Panc1 (cell line): ENCODE results near the gene WDR47.

Experiments used
- CTCF ChIP-seq: fragments of 450-650 bp; IDR thresholded peaks from 2 replicates; pipeline ENCODE4 v1.5.1; 2017; ENCODE audit warnings: mild to moderate bottlenecking
- POLR2AphosphoS5 ChIP-seq: IDR thresholded peaks from 2 replicates; pipeline ENCODE4 v1.6.1; 2012; ENCODE audit warnings: mild to moderate bottlenecking, low read depth, low read length, moderate library complexity
- REST ChIP-seq, 2 experiments: IDR thresholded peaks; 2 replicates each; pipeline ENCODE4 v1.6.1; 2011 to 2012; ENCODE audit warnings: low read depth in 2 of 2, control low read depth in 1 of 2, low read length in 1 of 2, mild to moderate bottlenecking in 1 of 2, moderate library complexity in 1 of 2; ENCODE audit not compliant: insufficient read depth in 1 of 2
- TCF7L2 ChIP-seq: IDR thresholded peaks from 2 replicates; pipeline ENCODE4 v1.6.1; 2011; ENCODE audit warnings: mild to moderate bottlenecking, low read depth, low read length, inconsistent platforms

GRCh38 chr1:108960719-108961118 lies 81.2 kb downstream of the WDR47 start:
- TF ChIP-seq CTCF (no peak), TCF7L2 (no peak), POLR2AphosphoS5 (no peak), REST (IDR thresholded peaks at IDR 0.05; ENCODE audit: insufficient read depth in 1 of 2, low read depth in 2 of 2, low read length in 1 of 2) (no peak)
